GM12878 (cell line): ENCODE measurements around the gene NCKAP5. TPM values are rescaled to one million over a fixed set of nuclear protein-coding genes. Genes with fewer than 3 reads are reported as not detected.

Source experiments
- ATAC-seq: fragments of 200-7000 bp; cut with Tn5 transposase; 3 replicates; pipeline ENCODE4 v1.9.1; 2020; ENCODE audit warnings: mild to moderate bottlenecking, moderate library complexity
- BruUV-seq: library from RNA; stranded (reverse); fragments of 400-500 nt; replicated peaks from 2 replicates; lab custom pipeline; 2021; lab: Mats Ljungman, UMichigan
- CTCF ChIA-PET: fragments of 300-600 bp; sonication (Branson Sonifier 250); formaldehyde crosslinking; extraction: SDS; loops from one replicate; lab custom pipeline; 2021; ENCODE audit warnings: inconsistent platforms; lab: Yijun Ruan, JAX
- POLR2A ChIA-PET: fragments of 350-600 bp; formaldehyde crosslinking; extraction: SDS; loops from one replicate; lab custom pipeline; 2021; ENCODE audit warnings: inconsistent platforms; lab: Charles Lee
- RAD21 ChIA-PET: fragments of 300-600 bp; sonication (Branson Sonifier 250); formaldehyde crosslinking; loops from one replicate; lab custom pipeline; 2023; ENCODE audit warnings: antibody characterized with exemption; ENCODE audit not compliant: unreplicated experiment; lab: Charles Lee
- SMC1A ChIA-PET: fragments of 300-600 bp; sonication (Branson Sonifier 250); formaldehyde crosslinking; loops from one replicate; lab custom pipeline; 2023; ENCODE audit not compliant: unreplicated experiment, uncharacterized antibody; lab: Charles Lee
- DNase-seq: peaks from one replicate; pipeline ENCODE4 v3.0.0-alpha.2; 2011; ENCODE audit warnings: low read depth, low spot score
- FAIRE-seq: peaks from 3 replicates; lab custom pipeline; 2011; peaks lifted over from hg19 to GRCh38; lab: Jason Lieb, UNC
- H2AFZ ChIP-seq: 2 replicates; pipeline ENCODE4 v1.6.0; 2011; ENCODE audit warnings: low read depth, low read length, control low read depth; ENCODE audit not compliant: control insufficient read depth
- H3K27ac ChIP-seq: 2 replicates; pipeline ENCODE4 v1.5.1; 2011; ENCODE audit warnings: control low read depth; ENCODE audit not compliant: control insufficient read depth, insufficient read depth
- H3K27me3 ChIP-seq, 2 experiments: replicated peaks in 1 of 2; 2 replicates each; pipeline versions ENCODE4 v1.6.0 to v1.6.1; 2011; ENCODE audit warnings: low read length in 1 of 2; ENCODE audit not compliant: control insufficient read depth in 2 of 2, insufficient read depth in 2 of 2
- H3K36me3 ChIP-seq, 2 experiments: 2 replicates each; pipeline ENCODE4 v1.5.1; 2011; ENCODE audit warnings: low read length in 1 of 2; ENCODE audit not compliant: control insufficient read depth in 2 of 2, insufficient read depth in 2 of 2
- H3K4me1 ChIP-seq: 2 replicates; pipeline ENCODE4 v1.6.1; 2011; ENCODE audit warnings: mild to moderate bottlenecking, low read length, moderate library complexity, mixed read lengths; ENCODE audit not compliant: control insufficient read depth, insufficient read depth
- H3K4me2 ChIP-seq: 2 replicates; pipeline ENCODE4 v1.6.0; 2011; ENCODE audit warnings: control low read depth; ENCODE audit not compliant: control insufficient read depth, insufficient read depth
- H3K4me3 ChIP-seq: fragments of 200-600 bp; sonication (generic); 2 replicates; pipeline ENCODE4 v1.5.1; 2016
- H3K79me2 ChIP-seq: 2 replicates; pipeline ENCODE4 v1.6.0; 2011; ENCODE audit warnings: low read length; ENCODE audit not compliant: control insufficient read depth, insufficient read depth
- H3K9ac ChIP-seq: 2 replicates; pipeline ENCODE4 v1.8.0; 2011; ENCODE audit warnings: low read length, control low read depth, mixed read lengths; ENCODE audit not compliant: control insufficient read depth, insufficient read depth
- H3K9me3 ChIP-seq: replicated peaks from 3 replicates; pipeline ENCODE4 v1.5.1; 2011; ENCODE audit warnings: mild to moderate bottlenecking, low read length; ENCODE audit not compliant: control insufficient read depth, insufficient read depth
- H4K20me1 ChIP-seq: 2 replicates; pipeline ENCODE4 v1.6.0; 2011; ENCODE audit not compliant: control insufficient read depth, insufficient read depth
- BACH1 ChIP-seq: fragments of 450-650 bp; IDR thresholded peaks from 2 replicates; pipeline ENCODE4 v1.6.1; 2017; ENCODE audit warnings: mild to moderate bottlenecking, borderline replicate concordance
- BCL11A ChIP-seq: IDR thresholded peaks from 2 replicates; pipeline ENCODE4 v1.6.1; 2011; ENCODE audit warnings: low read depth, low read length
- CREM ChIP-seq: IDR thresholded peaks from 2 replicates; pipeline ENCODE4 v1.6.1; 2014; ENCODE audit warnings: antibody characterized with exemption, low read depth
- DPF2 ChIP-seq: fragments of 450-650 bp; IDR thresholded peaks from 2 replicates; pipeline ENCODE4 v1.6.1; 2017; ENCODE audit warnings: mild to moderate bottlenecking
- EGR1 ChIP-seq, 2 experiments: IDR thresholded peaks; 1 replicate in 1 of 2; 2 replicates in 1 of 2; pipeline ENCODE4 v1.6.1; 2011 to 2012; ENCODE audit warnings: low read depth in 2 of 2, low read length in 2 of 2, borderline replicate concordance in 1 of 2, mild to moderate bottlenecking in 1 of 2, moderate library complexity in 1 of 2
- EZH2 ChIP-seq: IDR thresholded peaks from 2 replicates; pipeline ENCODE4 v1.6.1; 2012; ENCODE audit warnings: low read depth, mild to moderate bottlenecking, control low read depth, inconsistent platforms, low read length, borderline replicate concordance; ENCODE audit not compliant: control insufficient read depth
- PML ChIP-seq: IDR thresholded peaks from 2 replicates; pipeline ENCODE4 v1.6.1; 2012; ENCODE audit warnings: low read length, inconsistent platforms
- POLR2A ChIP-seq: IDR thresholded peaks from 2 replicates; pipeline ENCODE4 v1.6.1; 2011; ENCODE audit warnings: low read depth, mild to moderate bottlenecking, low read length
- RBBP5 ChIP-seq: fragments of 200-600 bp; sonication (generic); conservative IDR thresholded peaks from 2 replicates; pipeline ENCODE4 v1.6.1; 2016
- SP1 ChIP-seq: IDR thresholded peaks from one replicate; pipeline ENCODE4 v1.6.1; 2011; ENCODE audit warnings: low read depth, low read length
- TCF12 ChIP-seq: IDR thresholded peaks from 2 replicates; pipeline ENCODE4 v1.6.1; 2011; ENCODE audit warnings: low read depth, mild to moderate bottlenecking, low read length
- TCF3 ChIP-seq: IDR thresholded peaks from 2 replicates; pipeline ENCODE4 v1.6.1; 2012; ENCODE audit warnings: low read depth, mild to moderate bottlenecking, low read length, borderline replicate concordance; ENCODE audit not compliant: insufficient read depth
- YBX1 ChIP-seq: fragments of 450-650 bp; IDR thresholded peaks from 2 replicates; pipeline ENCODE4 v1.6.1; 2016; ENCODE audit warnings: antibody characterized with exemption
- YY1 ChIP-seq: IDR thresholded peaks from 2 replicates; pipeline ENCODE4 v1.6.1; 2011; ENCODE audit warnings: low read depth, mild to moderate bottlenecking, low read length
- in situ Hi-C: fragments of 300-500 bp; cut with MboI; formaldehyde crosslinking; loops from 9 replicates; pipeline ENCODE4 v1.14.3; 2018; ENCODE audit warnings: mixed read lengths
- intact Hi-C: fragments of 100-400 bp; cut with micrococcal nuclease; formaldehyde crosslinking; loops from one replicate; pipeline ENCODE4 v1.14.2; 2022; ENCODE audit not compliant: unreplicated experiment
- polyA plus RNA-seq, 11 experiments: library from polyadenylated mRNA; depleted of rRNA in 4 of 11; unstranded in 6 of 11; stranded (reverse) in 5 of 11; fragments of >200 nt; fragmentation: Nextera tagmentation in 4 of 11; fragmentation: Illumina TruSeq in 1 of 11; extraction: Ambion mirVana in 4 of 11; extraction: Trizol in 1 of 11; gene quantifications; 1 replicate in 1 of 11; 2 replicates in 10 of 11; pipeline versions ENCODE4 v1.2.1 to v1.2.3, GENCODE V29; 2011 to 2016; ENCODE audit warnings: inconsistent platforms in 2 of 11, missing spikeins in 2 of 11, low read depth in 1 of 11
- total RNA-seq, 4 experiments: library from RNA; depleted of rRNA in 3 of 4; stranded (reverse); fragments of >200 nt in 3 of 4; fragmentation: Illumina TruSeq in 1 of 4; extraction: Trizol in 1 of 4; gene quantifications; 2 replicates each; pipeline versions ENCODE4 v1.2.1 to v1.2.3, GENCODE V29; 2013 to 2021
- TF ChIP-seq, protein P1 (sequence below): fragments of 450-650 bp; IDR thresholded peaks from 2 replicates; pipeline ENCODE4 v1.6.1; 2017; ENCODE audit warnings: mild to moderate bottlenecking, moderate library complexity
- TF ChIP-seq, protein P2 (sequence below): IDR thresholded peaks from 2 replicates; pipeline ENCODE4 v1.6.1; 2011; ENCODE audit warnings: borderline replicate concordance, low read depth, mild to moderate bottlenecking, moderate library complexity, mixed read lengths, low read length; ENCODE audit not compliant: insufficient read depth; ENCODE audit errors: extremely low read length
- TF ChIP-seq, protein P3 (sequence below): fragments of 450-650 bp; IDR thresholded peaks from 2 replicates; pipeline ENCODE4 v1.6.1; 2016; ENCODE audit warnings: mild to moderate bottlenecking
- TF ChIP-seq, protein P4 (sequence below): IDR thresholded peaks from 2 replicates; pipeline ENCODE4 v1.6.1; 2011; ENCODE audit warnings: low read depth, low read length, improper control_type of control experiment, borderline replicate concordance

NCKAP5 gene
- total and polyA plus RNA-seq, 10 of the 15 experiments (the other 5 are each of a cell fraction or from before 2014, with no cell fraction given) = 0.06 to 0.44 (median 0.16) TPM

DNA sequence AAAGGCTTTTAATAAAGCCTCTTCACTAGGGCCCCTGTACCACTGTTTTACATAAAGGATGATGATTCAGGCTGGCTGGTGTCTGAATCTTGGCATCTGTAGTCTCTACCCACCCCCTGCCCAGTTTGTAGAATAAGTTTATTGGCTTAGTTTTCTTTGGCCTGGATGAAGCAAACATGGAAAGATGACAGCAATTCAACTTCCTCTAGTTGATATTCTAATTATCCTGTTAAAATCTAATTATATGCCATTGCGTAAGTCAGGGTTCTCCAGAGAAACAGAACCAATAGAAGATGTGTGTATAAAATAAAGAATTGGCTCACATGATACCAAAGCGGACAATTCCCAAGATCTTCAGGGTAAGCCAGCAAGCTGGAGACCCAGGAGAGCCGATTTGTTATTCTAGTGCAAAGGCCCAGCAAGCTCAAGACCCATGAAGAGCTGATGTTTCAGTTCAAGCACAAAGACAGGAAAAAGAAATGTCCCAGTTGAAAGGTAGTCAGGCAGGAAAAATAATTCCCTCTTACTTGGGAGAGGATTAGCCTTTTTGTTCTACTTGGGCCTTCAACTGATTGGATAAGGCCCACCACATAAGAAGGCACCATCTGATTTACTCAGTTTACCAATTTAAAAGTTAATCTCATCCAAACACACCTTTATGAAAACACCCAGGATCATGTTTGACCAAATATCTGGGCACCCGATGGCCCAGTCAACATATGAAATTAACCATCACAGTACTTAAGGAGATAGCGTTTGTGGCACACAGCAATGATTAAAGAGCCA is 815.6 kb downstream of the NCKAP5 start (continued):
- TF ChIP-seq PML (no peak), YBX1 (no peak), RBBP5 (no peak)

DNA sequence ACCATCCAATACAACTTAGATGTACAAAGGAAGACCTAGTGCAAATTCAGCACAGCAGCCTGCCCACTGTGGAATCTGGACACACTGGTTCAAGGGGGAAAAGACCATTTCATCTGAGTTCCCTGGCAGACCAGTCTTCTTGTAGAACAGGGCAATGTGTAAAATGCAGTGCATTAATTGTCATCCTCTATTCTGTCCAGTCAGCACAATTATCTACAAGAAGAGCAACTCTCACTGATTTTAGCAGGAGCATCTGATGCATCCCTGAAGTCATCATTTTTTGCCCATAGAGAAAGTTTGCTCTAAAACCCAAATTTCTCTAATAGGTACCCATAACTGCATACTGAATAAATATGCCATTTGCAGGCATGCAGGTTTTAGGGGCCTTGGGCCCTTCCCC is 816.4 kb downstream of the NCKAP5 start:
- H3K79me2 ChIP-seq = no peaks in the 10 kb centered on the region
- ChIA-PET RAD21 (no interaction called here), CTCF (no interaction called here), POLR2A (no interaction called here), SMC1A (interaction anchor here (1.5 kb wide), 1 partner anchor 10 kb away, joined by 5 read pairs; no protein-coding TSS in a partner anchor)
- H3K4me3 ChIP-seq = no peak overlapping the region
- FAIRE-seq = no peak
- in situ Hi-C loops (no loop called here), intact Hi-C loops (no loop called here)
- no peaks in the 10 kb centered on the region for H3K9me3 ChIP-seq
- H3K4me2 ChIP-seq = no peak overlapping the region
- H4K20me1 ChIP-seq = no peaks in the 10 kb centered on the region
- H3K27me3 ChIP-seq = no peaks in the 10 kb centered on the region
- no peak overlapping the region for H3K27ac ChIP-seq
- no peak for DNase-seq
- TF ChIP-seq, protein P1, sequence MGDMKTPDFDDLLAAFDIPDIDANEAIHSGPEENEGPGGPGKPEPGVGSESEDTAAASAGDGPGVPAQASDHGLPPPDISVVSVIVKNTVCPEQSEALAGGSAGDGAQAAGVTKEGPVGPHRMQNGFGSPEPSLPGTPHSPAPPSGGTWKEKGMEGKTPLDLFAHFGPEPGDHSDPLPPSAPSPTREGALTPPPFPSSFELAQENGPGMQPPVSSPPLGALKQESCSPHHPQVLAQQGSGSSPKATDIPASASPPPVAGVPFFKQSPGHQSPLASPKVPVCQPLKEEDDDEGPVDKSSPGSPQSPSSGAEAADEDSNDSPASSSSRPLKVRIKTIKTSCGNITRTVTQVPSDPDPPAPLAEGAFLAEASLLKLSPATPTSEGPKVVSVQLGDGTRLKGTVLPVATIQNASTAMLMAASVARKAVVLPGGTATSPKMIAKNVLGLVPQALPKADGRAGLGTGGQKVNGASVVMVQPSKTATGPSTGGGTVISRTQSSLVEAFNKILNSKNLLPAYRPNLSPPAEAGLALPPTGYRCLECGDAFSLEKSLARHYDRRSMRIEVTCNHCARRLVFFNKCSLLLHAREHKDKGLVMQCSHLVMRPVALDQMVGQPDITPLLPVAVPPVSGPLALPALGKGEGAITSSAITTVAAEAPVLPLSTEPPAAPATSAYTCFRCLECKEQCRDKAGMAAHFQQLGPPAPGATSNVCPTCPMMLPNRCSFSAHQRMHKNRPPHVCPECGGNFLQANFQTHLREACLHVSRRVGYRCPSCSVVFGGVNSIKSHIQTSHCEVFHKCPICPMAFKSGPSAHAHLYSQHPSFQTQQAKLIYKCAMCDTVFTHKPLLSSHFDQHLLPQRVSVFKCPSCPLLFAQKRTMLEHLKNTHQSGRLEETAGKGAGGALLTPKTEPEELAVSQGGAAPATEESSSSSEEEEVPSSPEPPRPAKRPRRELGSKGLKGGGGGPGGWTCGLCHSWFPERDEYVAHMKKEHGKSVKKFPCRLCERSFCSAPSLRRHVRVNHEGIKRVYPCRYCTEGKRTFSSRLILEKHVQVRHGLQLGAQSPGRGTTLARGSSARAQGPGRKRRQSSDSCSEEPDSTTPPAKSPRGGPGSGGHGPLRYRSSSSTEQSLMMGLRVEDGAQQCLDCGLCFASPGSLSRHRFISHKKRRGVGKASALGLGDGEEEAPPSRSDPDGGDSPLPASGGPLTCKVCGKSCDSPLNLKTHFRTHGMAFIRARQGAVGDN = no peak
- TF ChIP-seq, protein P2, sequence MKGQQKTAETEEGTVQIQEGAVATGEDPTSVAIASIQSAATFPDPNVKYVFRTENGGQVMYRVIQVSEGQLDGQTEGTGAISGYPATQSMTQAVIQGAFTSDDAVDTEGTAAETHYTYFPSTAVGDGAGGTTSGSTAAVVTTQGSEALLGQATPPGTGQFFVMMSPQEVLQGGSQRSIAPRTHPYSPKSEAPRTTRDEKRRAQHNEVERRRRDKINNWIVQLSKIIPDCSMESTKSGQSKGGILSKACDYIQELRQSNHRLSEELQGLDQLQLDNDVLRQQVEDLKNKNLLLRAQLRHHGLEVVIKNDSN = no peak
- TF ChIP-seq EZH2 = no peak
- TF ChIP-seq SP1 = no peak
- TF ChIP-seq BCL11A = no peak
- TF ChIP-seq YY1 = no peak
- TF ChIP-seq TCF3 = no peak
- TF ChIP-seq, protein P3, sequence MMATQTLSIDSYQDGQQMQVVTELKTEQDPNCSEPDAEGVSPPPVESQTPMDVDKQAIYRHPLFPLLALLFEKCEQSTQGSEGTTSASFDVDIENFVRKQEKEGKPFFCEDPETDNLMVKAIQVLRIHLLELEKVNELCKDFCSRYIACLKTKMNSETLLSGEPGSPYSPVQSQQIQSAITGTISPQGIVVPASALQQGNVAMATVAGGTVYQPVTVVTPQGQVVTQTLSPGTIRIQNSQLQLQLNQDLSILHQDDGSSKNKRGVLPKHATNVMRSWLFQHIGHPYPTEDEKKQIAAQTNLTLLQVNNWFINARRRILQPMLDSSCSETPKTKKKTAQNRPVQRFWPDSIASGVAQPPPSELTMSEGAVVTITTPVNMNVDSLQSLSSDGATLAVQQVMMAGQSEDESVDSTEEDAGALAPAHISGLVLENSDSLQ = no peak
- TF ChIP-seq EGR1 (IDR thresholded peaks at IDR 0.05; ENCODE audit: borderline replicate concordance in 1 of 2, low read depth in 2 of 2, low read length in 2 of 2) = no peak
- no peak for TF ChIP-seq CREM
- no peak for TF ChIP-seq DPF2
- TF ChIP-seq BACH1 = no peak
- TF ChIP-seq TCF12 = no peak
- TF ChIP-seq, protein P4, sequence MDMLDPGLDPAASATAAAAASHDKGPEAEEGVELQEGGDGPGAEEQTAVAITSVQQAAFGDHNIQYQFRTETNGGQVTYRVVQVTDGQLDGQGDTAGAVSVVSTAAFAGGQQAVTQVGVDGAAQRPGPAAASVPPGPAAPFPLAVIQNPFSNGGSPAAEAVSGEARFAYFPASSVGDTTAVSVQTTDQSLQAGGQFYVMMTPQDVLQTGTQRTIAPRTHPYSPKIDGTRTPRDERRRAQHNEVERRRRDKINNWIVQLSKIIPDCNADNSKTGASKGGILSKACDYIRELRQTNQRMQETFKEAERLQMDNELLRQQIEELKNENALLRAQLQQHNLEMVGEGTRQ = no peak
- no peak for TF ChIP-seq POLR2A
- H3K36me3 ChIP-seq = no peaks in the 10 kb centered on the region
- no peak for ATAC-seq
- no peaks in the 10 kb centered on the region for H3K4me1 ChIP-seq
- H2AFZ ChIP-seq = no peak overlapping the region
- no peak overlapping the region for H3K9ac ChIP-seq
- BruUV-seq = no TSS peak
